Raji (cell line): ENCODE data around the gene CNTNAP2.

Source experiments
- POLR2A ChIP-seq: IDR thresholded peaks from 2 replicates; pipeline ENCODE4 v1.6.1; 2011; ENCODE audit warnings: low read depth, low read length, control low read depth; ENCODE audit not compliant: insufficient read depth

Gene CNTNAP2

GRCh38 chr7:148371280-148371937, 2254.8 kb downstream of the CNTNAP2 start:
- TF ChIP-seq POLR2A: no peak

GRCh38 chr7:148374396-148375259, 2258.0 kb downstream of the CNTNAP2 start:
- no peak for TF ChIP-seq POLR2A

GRCh38 chr7:148379677-148380076, 2263.1 kb downstream of the CNTNAP2 start:
- no peak for TF ChIP-seq POLR2A

- TF ChIP-seq POLR2A: no peak
These were observed 2264.2 kb downstream of the CNTNAP2 start for GRCh38 chr7:148380596-148381419.

- TF ChIP-seq POLR2A: no peak
These were observed 2266.0 kb downstream of the CNTNAP2 start for GRCh38 chr7:148382596-148382995.

GRCh38 chr7:148383651-148384050, 2267.1 kb downstream of the CNTNAP2 start:
- TF ChIP-seq POLR2A: no peak

GRCh38 chr7:148385009-148385682, 2268.5 kb downstream of the CNTNAP2 start:
- TF ChIP-seq POLR2A: no peak

- no peak for TF ChIP-seq POLR2A
These were observed 2273.8 kb downstream of the CNTNAP2 start for GRCh38 chr7:148390381-148390780.

GRCh38 chr7:148391591-148391990, 2275.0 kb downstream of the CNTNAP2 start:
- TF ChIP-seq POLR2A: no peak

- TF ChIP-seq POLR2A: no peak
These were observed 2278.0 kb downstream of the CNTNAP2 start for GRCh38 chr7:148394582-148394981.

- no peak for TF ChIP-seq POLR2A
These were observed 2278.8 kb downstream of the CNTNAP2 start for GRCh38 chr7:148395352-148395811.

- TF ChIP-seq POLR2A: no peak
These were observed 2279.6 kb downstream of the CNTNAP2 start for GRCh38 chr7:148395990-148396716.

GRCh38 chr7:148397056-148397455, 2280.5 kb downstream of the CNTNAP2 start:
- no peak for TF ChIP-seq POLR2A

- TF ChIP-seq POLR2A: no peak
These were observed 2280.9 kb downstream of the CNTNAP2 start for GRCh38 chr7:148397551-148397950.
